RWPE2 (cell line): Measurements from ENCODE around the gene TPTE.
"Not testable (repeated sequence)": the region's sequence is repeated elsewhere in the genome, so short reads cannot be mapped to it uniquely, and the experiment has no call there.

Source experiments
- ATAC-seq: fragments of 200-7000 bp; cut with Tn5 transposase; 3 replicates; pipeline ENCODE4 v1.9.1; 2021; ENCODE audit warnings: low read depth
- DNase-seq: peaks from one replicate; pipeline ENCODE4 v3.0.0-alpha.2; 2020; ENCODE audit warnings: low spot score
- H3K27ac ChIP-seq: fragments of 450-650 bp; 2 replicates; pipeline ENCODE4 v1.5.1; 2017; ENCODE audit warnings: mild to moderate bottlenecking; ENCODE audit not compliant: poor library complexity, severe bottlenecking
- H3K27me3 ChIP-seq: fragments of 250-450 bp; sonication (Bioruptor Pico); 2 replicates; pipeline ENCODE4 v1.5.1; 2021; ENCODE audit warnings: mild to moderate bottlenecking, moderate library complexity; ENCODE audit not compliant: insufficient read depth, poor library complexity, severe bottlenecking
- H3K36me3 ChIP-seq: fragments of 250-450 bp; sonication (Bioruptor Pico); 2 replicates; pipeline ENCODE4 v1.5.1; 2020; ENCODE audit warnings: low read depth, mild to moderate bottlenecking, moderate library complexity
- H3K4me1 ChIP-seq: fragments of 250-450 bp; sonication (Bioruptor Pico); 2 replicates; pipeline ENCODE4 v1.5.1; 2021; ENCODE audit warnings: mild to moderate bottlenecking, moderate library complexity; ENCODE audit not compliant: insufficient read depth, poor library complexity, severe bottlenecking
- H3K4me3 ChIP-seq: fragments of 250-450 bp; sonication (Bioruptor Pico); 2 replicates; pipeline ENCODE4 v1.5.1; 2021; ENCODE audit warnings: mild to moderate bottlenecking, moderate library complexity; ENCODE audit not compliant: severe bottlenecking
- H3K9me3 ChIP-seq: fragments of 250-450 bp; sonication (Bioruptor Pico); 2 replicates; pipeline ENCODE4 v1.5.1; 2021; ENCODE audit warnings: mild to moderate bottlenecking, moderate library complexity; ENCODE audit not compliant: severe bottlenecking
- TF ChIP-seq, protein P1 (sequence below): fragments of 450-650 bp; IDR thresholded peaks from one replicate; pipeline ENCODE4 v1.5.1; 2017; ENCODE audit warnings: mild to moderate bottlenecking, moderate library complexity; ENCODE audit not compliant: poor library complexity, severe bottlenecking

TPTE gene

DNA sequence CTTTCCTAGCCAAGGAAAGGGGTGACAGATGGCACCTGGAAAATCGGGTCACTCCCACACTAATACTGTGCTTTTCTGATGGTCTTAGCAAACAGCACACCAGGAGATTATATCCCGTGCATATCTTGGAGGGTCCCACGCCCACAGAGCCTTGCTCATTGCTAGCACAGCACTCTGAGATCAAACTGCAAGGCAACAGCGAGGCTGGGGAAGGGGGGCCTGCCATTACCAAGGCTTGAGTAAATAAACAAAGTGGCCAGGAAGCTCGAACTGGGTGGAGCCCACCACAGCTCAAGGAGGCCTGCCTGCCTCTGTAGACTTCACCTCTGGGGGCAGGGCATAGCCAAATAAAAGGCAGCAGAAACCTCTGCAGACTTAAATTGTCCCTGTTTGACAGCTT, 109.9 kb downstream of the TPTE start:
- not testable (repeated sequence) for H3K27me3 ChIP-seq, H3K27ac ChIP-seq, H3K4me3 ChIP-seq, DNase-seq, ATAC-seq, H3K9me3 ChIP-seq, H3K36me3 ChIP-seq, H3K4me1 ChIP-seq

DNA sequence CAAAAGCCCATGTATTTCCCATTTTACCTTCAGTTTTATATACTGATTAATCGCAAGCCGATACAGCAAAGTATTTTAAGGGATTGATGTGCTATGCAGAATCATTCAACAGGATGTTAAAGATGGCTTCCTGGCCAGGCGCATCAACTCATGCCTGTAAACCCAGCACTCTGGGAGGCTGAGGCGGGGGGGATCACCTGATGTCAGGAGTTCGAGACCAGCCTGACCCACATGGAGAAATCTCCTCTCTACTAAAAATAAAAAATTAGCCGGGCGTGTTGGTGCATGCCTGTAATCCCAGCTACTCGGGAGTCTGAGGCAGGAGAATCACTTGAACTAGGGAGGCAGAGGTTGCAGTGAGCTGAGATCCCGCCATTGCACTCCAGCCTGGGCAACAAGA, 116.8 kb downstream of the TPTE start:
- H3K27me3 ChIP-seq, ATAC-seq, H3K4me3 ChIP-seq, H3K36me3 ChIP-seq, DNase-seq, H3K4me1 ChIP-seq, H3K27ac ChIP-seq: not testable (repeated sequence)
- H3K9me3 ChIP-seq, result peaks cover 14% of the 10 kb centered on the region

DNA sequence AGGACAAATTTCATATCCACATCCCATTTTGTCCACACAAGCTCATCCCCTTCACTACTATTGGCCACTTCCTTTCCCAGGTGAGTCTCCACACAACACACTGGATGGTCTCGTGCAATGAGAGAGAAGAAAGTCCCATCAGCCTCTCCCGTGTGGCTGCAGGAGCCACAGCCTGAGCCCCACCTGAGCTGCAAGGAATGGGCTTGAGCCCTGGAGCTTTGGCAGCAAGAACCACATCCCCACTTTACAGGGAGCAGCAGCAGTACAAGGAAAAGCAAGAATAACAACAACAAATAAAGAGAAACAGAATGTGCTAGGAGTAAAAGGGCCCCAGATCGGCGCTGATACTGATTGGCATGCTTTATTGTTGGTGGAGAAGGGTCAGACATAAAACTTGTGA, 117.7 kb downstream of the TPTE start:
- Histone ChIP-seq H3K36me3 (no peaks in the 10 kb centered on the region), H3K27ac (no peak overlapping the region), H3K4me1 (no peaks in the 10 kb centered on the region), H3K4me3 (no peak overlapping the region), H3K27me3 (no peaks in the 10 kb centered on the region), H3K9me3 (peaks cover 14% of the 10 kb centered on the region)
- ATAC-seq, result no peak
- no peak for DNase-seq
- TF ChIP-seq, protein P1, sequence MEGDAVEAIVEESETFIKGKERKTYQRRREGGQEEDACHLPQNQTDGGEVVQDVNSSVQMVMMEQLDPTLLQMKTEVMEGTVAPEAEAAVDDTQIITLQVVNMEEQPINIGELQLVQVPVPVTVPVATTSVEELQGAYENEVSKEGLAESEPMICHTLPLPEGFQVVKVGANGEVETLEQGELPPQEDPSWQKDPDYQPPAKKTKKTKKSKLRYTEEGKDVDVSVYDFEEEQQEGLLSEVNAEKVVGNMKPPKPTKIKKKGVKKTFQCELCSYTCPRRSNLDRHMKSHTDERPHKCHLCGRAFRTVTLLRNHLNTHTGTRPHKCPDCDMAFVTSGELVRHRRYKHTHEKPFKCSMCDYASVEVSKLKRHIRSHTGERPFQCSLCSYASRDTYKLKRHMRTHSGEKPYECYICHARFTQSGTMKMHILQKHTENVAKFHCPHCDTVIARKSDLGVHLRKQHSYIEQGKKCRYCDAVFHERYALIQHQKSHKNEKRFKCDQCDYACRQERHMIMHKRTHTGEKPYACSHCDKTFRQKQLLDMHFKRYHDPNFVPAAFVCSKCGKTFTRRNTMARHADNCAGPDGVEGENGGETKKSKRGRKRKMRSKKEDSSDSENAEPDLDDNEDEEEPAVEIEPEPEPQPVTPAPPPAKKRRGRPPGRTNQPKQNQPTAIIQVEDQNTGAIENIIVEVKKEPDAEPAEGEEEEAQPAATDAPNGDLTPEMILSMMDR, result no peak

DNA sequence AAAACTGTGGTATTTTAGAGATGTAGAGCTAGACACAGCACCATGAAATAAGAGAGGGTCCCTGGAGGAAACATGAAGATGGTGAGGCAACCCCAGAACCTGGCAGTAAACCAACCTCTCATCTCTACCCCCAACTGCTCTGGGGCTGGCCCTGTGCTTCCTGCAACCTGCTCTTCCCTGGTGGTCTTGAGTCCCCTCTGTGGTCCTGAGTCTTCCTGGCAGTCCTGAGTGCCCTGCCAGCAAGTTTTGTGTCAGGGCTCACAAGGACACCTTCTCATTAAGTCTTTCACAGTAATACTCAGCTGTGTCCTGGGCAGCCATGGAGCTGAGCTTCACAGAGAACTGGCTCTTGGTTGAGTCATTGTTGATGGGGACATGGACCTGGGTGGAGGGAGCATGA, 118.4 kb downstream of the TPTE start:
- H3K4me3 ChIP-seq, H3K27ac ChIP-seq, H3K4me1 ChIP-seq, ATAC-seq, H3K27me3 ChIP-seq, DNase-seq, H3K36me3 ChIP-seq: not testable (repeated sequence)
- H3K9me3 ChIP-seq, result peaks cover 14% of the 10 kb centered on the region

DNA sequence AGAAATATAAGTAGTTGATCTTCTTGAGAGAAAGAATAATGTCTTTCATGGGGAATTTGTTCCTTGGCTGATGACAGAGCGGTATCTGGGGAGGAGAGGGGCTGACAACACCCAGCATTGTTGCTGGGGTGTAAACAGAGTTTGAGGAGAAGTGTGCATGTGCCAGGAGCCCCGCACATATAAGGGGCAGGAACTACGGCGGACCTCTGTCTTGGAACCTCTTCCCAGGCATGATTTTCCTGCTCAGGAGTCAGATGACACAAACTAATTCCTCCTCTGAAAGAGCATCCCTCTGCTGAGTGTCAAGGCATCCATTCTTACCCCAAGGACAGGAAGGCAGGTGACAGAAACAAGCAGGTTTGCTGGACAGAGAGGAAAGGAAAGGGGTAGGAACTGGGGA, 119.1 kb downstream of the TPTE start:
- no peaks in the 10 kb centered on the region for H3K36me3 ChIP-seq

DNA sequence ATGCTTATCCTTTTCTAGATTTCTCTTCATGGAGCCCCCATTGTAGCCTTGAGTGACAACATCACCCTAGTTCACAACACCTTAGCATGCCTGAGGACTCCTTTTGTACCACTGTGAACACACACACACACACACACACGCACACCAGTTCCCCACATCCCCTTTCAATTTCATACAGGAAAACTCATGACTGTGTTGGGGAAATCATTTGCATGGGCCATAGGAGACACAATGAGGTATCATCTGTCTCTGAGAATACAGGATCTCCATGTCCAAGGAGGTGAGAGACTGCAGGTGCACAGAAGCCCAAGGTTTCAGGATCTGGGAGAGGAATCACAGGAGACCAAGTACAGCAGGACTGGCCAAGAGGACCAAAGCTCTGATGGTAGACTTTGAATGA, 119.7 kb downstream of the TPTE start:
- no peaks in the 10 kb centered on the region for H3K36me3 ChIP-seq
- no peaks in the 10 kb centered on the region for H3K27me3 ChIP-seq
- DNase-seq, result no peak
- H3K4me1 ChIP-seq, result no peaks in the 10 kb centered on the region
- TF ChIP-seq, protein P1, result no peak
- H3K4me3 ChIP-seq, result no peak overlapping the region
- H3K27ac ChIP-seq, result no peak overlapping the region
- ATAC-seq, result no peak
- H3K9me3 ChIP-seq, result peaks cover 11% of the 10 kb centered on the region

More for the DNA sequence above, 119.1 kb downstream of the TPTE start:
- TF ChIP-seq, protein P1, result no peak
- Histone ChIP-seq H3K4me3 (no peak overlapping the region), H3K9me3 (peaks cover 14% of the 10 kb centered on the region), H3K27ac (no peak overlapping the region), H3K27me3 (no peaks in the 10 kb centered on the region), H3K4me1 (no peaks in the 10 kb centered on the region)
- ATAC-seq (no peak), DNase-seq (no peak)

DNA sequence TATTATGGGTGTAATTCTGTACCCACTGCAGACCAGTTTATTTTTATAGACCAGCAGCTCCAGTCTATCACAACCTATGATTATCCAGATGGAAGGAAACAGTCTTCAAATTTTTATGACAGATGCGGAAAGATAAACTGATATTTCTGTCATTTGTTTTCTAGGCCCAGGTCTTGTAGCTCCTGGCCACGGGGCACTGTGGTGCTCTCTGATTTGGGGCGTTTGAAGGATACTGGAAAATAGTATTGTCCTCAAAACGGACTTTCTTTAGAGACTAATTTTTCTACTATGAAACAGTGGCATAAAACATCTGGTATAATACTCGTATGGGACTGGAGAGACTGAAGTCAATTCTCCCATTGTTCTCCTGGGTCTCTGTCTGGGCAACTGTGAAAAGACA, 124.3 kb downstream of the TPTE start:
- not testable (repeated sequence) for H3K27ac ChIP-seq, H3K27me3 ChIP-seq, H3K4me3 ChIP-seq, ATAC-seq, H3K9me3 ChIP-seq, H3K36me3 ChIP-seq, DNase-seq, H3K4me1 ChIP-seq

DNA sequence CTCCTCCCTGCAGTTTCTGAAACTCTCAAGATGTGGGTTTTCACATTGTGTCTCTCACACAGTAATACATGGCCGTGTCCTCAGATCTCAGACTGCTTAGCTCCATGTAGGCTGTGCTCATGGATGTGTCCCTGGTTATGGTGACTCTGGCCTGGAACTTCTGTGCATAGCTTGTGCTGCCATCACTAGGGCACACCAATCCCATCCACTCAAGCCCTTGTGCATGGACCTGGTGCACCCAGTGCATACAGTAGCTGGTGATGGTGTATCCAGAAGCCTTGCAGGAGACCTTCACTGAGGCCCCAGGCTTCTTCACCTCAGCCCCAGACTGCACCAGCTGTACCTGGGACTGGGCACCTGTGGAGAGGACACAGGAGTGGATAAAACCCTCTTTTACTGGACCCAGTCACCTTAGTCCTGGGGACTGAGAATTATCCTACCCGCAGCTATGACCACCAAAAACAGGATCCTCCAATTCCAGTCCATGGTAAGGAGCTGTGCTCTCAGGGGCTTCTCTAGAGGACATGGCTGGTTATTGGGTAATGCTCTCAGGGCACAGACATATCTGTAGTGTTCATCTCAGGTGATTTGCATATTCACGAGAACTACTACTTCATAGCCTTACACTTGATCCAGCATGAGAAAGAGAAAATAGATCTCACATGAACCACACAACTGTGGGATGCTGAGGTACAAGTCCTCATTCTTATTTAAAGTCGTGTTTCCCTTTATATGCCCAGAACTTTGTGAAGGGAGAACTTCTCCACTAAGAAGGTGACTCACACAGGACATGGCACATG, 128.2 kb downstream of the TPTE start:
- not testable (repeated sequence) for DNase-seq, H3K4me1 ChIP-seq, H3K4me3 ChIP-seq, ATAC-seq, H3K36me3 ChIP-seq, H3K27ac ChIP-seq, H3K9me3 ChIP-seq, H3K27me3 ChIP-seq

DNA sequence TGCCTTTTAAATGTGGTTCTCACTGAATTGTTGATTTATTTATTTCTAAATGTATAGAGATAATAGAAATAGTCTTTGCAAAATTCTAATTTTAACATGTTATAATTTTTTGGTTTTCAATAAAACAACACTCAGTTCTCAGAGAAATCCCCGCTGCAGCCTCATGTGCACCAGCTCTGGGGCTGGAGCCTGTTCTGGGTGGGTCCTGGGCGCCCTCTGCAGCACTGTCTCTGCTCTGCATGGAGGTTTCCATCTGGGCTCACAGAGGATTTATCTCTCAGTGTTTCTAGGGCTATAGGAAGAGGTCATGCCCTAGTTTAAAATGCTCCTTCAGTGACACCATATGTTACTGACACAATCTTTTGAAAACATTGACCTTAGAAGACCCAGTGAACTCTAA, 128.9 kb downstream of the TPTE start:
- not testable (repeated sequence) for H3K27me3 ChIP-seq, H3K36me3 ChIP-seq, H3K4me3 ChIP-seq, H3K9me3 ChIP-seq, H3K4me1 ChIP-seq, H3K27ac ChIP-seq, DNase-seq, ATAC-seq
